HG02678 (cell line): ENCODE results near the gene MACROD2.

Source experiments
- ATAC-seq: cut with Tn5 transposase; IDR thresholded peaks from one replicate; pipeline ENCODE4 v1.9.1; 2021; ENCODE audit warnings: mild to moderate bottlenecking, moderate library complexity; ENCODE audit not compliant: unreplicated experiment

Gene MACROD2

DNA sequence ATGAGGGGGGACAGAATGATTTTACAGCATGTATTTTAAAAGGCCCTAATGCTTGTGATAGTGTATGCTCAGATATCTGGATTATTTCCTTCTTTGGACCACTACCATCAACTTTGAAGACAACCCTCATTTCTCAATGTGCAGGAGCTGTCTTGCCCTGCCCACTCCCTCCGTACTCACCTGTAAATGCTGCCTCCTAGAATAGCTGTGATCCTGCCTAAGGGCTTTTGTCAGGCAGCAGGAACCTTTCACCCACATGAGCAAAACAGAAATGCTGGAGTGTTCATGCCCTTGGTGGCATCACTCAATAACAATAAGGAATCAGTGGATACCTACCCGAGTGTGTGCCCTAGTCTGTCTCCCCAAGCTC lies 1065.7 kb downstream of the MACROD2 start:
- no peak for ATAC-seq

DNA sequence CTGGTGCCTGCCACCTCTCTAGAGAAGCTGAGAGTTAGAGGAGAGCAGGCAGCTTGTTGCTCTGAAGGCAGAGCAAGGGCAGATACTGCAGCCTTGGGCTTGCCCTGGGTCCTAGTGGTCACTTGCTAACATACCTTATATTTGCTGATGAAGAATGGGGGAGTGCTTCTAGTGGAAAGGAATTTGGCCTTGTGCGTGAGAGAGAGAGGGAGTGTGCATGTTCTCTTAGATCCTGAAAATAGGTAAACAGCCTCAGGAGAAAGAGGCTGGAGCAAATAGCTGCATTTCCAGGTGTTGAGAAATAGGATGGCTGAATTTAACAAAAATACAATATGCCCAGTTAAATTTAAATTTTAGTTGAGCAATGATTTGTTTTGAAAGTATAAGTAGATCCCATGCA lies 1066.6 kb downstream of the MACROD2 start:
- ATAC-seq = no peak

DNA sequence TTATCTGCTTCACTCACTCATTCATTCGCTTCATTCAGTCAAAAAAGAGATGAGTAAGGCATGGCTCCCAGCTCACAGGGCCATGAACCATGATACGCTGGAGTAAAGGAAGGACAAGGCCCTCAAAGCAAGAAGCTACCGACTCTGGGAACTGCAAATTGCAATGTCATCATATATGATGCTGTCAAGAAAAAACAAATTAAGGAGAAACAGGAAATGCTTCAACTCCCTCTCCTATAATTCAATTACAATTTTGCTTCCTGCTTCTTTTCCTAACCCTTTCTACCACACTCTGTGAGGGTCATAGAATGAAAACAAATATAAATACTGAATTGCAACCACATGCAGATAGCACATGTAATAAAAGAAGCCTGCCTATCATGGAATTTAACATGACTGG lies 1067.8 kb downstream of the MACROD2 start:
- no peak for ATAC-seq

DNA sequence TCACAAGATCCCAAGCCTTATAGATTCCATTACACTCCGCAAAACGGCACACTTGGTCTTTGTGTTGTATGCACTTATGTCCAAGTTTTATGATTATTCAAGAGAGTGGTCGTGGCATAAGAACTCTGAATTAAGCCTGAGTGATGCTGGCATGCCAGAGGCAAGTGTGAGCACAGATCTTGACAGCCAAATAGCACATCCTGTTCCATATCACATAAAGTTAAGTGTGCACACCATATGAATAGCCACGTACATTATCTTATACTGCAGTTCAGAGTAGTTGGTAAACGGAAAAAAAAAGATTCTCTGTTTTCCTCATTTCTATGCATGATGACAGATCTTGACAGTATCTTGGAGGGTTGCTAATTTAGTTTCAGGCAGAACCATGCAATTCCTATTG lies 1069.4 kb downstream of the MACROD2 start:
- ATAC-seq = no peak

GRCh38 chr20:15065794-15066193 lies 1070.5 kb downstream of the MACROD2 start:
- ATAC-seq = no peak

- ATAC-seq = no peak
Measured at GRCh38 chr20:15068486-15068885, 1073.2 kb downstream of the MACROD2 start.

GRCh38 chr20:15069355-15069754 lies 1074.0 kb downstream of the MACROD2 start:
- ATAC-seq = no peak

DNA sequence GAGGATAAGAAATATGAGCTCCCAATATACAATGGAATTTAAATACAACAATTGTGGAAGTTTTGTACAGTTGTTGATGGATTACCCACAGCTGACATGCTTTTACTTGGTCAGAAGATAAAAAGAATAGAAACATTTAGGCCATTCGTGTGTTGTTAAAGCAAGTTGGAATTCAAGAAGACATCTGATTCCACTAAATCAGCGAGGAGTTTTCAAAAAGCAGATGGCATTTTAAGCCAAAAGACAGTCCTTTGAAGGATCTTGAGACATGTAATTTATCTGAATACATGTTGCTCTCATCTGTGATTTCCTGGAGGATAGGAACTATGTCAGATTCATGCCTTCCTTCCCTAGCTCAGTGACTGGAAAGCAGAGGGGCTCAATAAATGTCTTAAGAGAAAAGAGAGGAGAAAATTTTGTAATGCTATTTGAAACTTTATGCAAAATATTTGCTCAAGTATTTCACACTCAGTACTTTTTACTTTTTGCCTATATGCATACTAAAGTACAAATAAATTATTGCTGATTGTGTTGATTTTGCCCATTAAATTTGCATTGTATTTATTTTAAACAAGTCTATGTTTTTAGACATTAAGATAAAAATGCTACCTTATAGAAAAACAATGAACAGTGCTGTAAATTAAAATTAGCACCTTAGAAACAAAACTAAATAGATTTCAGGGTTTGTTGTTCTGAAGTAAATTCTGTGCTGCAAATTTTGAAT lies 1075.9 kb downstream of the MACROD2 start:
- ATAC-seq = no peak

DNA sequence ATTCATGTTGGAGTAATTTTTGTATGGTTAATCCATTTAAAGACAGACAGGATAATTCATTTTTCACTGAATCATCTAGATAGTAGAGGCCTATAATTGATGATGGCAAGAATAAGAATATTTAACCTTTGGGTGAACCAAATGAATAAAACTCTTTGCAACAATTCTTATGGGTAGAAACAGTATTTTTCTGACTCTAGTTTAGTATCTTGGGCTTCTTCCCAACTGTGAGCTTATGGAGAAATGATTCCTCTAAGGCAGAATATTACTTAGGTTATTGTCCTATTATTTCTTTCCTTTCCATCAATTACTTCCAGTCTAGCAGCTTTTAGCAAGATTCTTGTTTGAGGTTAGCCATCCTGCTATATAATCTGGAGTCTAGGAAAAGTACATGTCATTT lies 1077.0 kb downstream of the MACROD2 start:
- no peak for ATAC-seq

DNA sequence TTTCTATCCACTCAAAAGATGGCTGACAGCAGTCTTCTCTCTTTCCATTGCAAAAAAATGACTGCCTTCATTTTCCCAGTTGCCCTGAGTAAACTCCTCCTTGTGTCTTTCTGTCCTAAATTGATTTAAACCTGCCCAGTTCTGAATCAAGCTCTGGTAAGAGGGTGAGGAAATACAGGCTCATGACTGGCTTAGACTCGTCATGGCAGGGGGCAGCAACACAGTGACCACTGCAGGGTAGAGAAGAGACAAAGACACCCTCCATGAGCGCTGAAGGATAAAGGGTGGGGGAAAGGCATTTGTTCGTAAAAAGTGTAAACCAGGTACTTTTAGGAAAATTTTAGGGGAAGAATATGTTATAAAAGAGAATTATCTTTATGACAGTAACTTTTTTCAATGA lies 1080.3 kb downstream of the MACROD2 start:
- no peak for ATAC-seq

DNA sequence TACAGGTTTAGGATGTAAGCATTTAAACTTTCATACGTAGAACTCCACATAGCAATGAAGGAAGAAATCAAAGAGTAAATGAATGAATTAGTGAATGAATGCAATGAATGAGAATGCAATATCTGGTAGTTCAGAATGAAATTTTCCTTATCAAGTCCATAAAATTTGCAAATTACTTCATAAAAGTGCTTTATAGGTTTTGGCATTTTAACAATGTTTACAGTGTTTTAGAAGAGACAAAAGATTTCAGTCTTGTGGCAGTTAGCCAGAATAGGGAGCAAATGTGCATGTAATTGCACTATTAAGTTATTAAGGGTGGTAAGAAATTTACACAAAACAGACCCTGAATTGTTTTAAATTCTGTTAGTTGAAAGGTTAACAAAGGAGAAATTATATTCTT lies 1081.5 kb downstream of the MACROD2 start:
- no peak for ATAC-seq

- no peak for ATAC-seq
Measured at GRCh38 chr20:15077733-15078250, 1082.5 kb downstream of the MACROD2 start.

GRCh38 chr20:15079594-15080340 lies 1084.5 kb downstream of the MACROD2 start:
- ATAC-seq = no peak

GRCh38 chr20:15081261-15081660 lies 1085.9 kb downstream of the MACROD2 start:
- no peak for ATAC-seq

DNA sequence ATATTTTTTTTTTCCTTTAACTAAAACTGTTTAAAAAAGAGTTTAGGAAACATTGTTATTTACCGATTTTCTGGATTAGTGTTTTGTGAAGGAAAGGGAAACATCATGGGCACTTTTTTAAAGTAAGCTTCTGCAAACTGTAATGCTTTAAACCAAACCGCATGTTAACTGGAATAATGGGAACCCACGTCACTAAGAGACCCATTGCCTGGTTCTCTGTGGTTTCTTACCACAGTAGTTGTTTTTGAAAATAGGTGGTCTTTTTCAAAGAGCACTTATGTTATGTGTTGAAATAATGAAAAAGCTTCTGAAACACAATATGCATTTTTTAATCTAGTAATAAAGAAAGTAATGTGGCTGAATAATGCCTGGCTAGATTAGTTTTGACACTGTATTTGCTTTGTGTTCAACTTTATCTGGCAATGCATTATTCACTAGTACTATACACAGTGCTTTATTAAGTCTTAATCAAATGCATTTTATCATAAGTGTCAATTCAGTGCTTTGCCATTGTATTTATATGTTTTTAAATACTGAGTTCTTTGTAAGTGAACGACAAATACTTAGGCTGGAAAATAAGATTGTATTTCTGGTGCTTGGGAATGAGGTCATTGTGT lies 1096.2 kb downstream of the MACROD2 start:
- ATAC-seq = no peak

GRCh38 chr20:15098351-15098750 lies 1103.0 kb downstream of the MACROD2 start:
- ATAC-seq = no peak

- no peak for ATAC-seq
Measured at GRCh38 chr20:15099130-15099529, 1103.8 kb downstream of the MACROD2 start.

DNA sequence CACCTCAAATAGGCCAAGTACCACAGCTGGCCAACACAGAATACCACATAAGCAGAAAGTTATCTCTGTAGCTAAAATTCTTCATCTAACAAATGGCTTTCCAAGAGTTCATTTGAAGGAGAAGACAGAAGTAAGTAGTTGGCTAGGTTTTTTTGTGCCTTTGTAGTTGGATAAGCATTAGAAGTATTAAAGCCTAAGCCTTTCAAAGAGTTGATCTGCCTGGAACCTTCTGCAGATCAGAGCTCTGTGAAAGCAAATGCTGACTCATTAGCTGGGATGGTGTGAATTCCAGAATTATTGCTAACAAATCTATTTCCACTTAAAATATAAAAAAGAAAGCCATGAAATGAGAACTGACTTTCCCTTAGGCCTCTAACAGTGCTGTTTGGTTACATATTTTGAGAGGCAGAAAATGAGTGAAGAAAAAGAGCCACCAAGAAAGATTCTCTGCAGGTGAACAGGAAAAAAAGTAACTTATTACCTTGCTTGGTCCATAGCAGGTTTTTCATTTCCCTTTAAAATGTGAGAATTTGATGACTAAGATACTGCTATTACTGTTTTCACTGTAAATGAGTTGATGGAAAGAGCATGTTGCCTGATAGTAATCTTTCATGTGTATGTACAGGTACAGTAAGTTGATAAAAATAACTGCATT lies 1105.3 kb downstream of the MACROD2 start:
- no peak for ATAC-seq

DNA sequence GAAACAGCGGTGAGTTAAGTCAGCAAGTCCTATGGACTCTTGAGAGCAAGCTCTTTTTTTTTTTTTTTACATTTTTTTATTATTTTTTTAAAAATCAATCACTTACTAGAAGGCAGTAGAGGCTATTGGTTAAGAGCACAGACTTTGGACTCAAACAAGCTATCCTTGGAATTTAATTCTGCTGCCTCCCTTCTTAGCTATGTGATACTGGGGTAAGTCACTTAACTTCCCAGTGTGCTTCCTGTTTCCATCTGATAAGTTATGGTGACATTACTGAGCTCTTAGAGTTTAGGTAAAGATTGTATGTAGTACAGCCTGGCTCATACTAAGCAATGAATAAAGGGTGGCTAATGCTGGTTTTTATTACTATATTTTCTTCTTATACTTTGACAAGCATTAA lies 1112.6 kb downstream of the MACROD2 start:
- ATAC-seq = no peak

DNA sequence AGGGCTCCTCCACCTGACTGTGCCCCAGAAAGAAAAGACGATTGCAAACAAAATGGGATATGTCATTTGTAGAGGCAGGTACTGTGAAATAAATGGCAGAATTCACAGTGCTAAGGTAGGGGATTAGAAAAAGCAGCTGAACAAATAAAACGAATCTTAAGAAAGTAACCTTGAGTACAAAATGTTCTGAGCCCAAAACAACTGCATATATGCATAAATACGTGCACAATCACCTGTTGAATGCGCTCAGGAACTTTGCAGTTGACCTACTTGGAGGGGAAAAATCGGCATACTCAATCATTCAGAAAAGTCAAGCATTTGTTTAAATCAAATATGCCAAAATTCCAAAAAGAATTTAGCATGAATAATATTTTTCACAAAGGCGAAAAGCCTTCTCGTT lies 1114.2 kb downstream of the MACROD2 start:
- no peak for ATAC-seq

DNA sequence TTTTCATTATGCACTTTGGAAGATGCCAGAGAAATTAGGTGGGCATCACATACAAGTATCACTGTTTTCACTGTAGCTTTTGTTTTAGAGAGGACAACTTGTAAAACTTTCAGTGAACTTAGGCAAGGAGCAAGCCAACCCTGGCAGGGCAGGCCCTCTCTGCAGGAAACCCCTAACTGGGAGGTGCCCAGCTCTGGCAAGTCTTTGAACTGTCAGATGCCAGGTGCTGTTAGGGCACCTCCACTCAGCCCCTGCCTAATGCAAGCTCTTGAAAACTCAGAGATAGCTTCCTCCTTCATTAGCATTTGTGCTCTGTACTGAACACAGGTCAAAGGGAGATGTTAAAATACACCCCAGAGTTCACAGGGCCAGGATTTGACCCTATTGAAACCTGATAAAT lies 1116.3 kb downstream of the MACROD2 start:
- no peak for ATAC-seq
